ENCODE results near the gene FBXL13.
A peak's percentile ranks its signal among the peaks of the same experiment; 100 is the strongest.
"Not testable (repeated sequence)": the region's sequence is repeated elsewhere in the genome, so short reads cannot be mapped to it uniquely, and the experiment has no call there.

FBXL13 gene

GRCh38 chr7:103051519-103051918 lies 23.1 kb downstream of the FBXL13 start:
- in situ Hi-C loops (cut with HindIII; ENCODE audit: low pct_ligation_motif_present, low sequenced_read_pairs): no loop called here
- Histone ChIP-seq H3K27ac (no peak overlapping the region), H3K27me3 (replicated peaks) (no peaks in the 10 kb centered on the region), H3K4me3 (ENCODE audit: low read depth, low read length) (no peak overlapping the region), H3K36me3 (replicated peaks) (no peaks in the 10 kb centered on the region)
- no peak for DNase-seq
- TF ChIP-seq, protein P1, sequence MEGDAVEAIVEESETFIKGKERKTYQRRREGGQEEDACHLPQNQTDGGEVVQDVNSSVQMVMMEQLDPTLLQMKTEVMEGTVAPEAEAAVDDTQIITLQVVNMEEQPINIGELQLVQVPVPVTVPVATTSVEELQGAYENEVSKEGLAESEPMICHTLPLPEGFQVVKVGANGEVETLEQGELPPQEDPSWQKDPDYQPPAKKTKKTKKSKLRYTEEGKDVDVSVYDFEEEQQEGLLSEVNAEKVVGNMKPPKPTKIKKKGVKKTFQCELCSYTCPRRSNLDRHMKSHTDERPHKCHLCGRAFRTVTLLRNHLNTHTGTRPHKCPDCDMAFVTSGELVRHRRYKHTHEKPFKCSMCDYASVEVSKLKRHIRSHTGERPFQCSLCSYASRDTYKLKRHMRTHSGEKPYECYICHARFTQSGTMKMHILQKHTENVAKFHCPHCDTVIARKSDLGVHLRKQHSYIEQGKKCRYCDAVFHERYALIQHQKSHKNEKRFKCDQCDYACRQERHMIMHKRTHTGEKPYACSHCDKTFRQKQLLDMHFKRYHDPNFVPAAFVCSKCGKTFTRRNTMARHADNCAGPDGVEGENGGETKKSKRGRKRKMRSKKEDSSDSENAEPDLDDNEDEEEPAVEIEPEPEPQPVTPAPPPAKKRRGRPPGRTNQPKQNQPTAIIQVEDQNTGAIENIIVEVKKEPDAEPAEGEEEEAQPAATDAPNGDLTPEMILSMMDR (IDR thresholded peaks at IDR 0.05; ENCODE audit: low read depth, low read length, missing control alignments): no peak

- no peak overlapping the region for H3K4me3 ChIP-seq (ENCODE audit: low read depth, low read length)
Measured at GRCh38 chr7:103048833-103049232, 25.8 kb downstream of the FBXL13 start.

DNA sequence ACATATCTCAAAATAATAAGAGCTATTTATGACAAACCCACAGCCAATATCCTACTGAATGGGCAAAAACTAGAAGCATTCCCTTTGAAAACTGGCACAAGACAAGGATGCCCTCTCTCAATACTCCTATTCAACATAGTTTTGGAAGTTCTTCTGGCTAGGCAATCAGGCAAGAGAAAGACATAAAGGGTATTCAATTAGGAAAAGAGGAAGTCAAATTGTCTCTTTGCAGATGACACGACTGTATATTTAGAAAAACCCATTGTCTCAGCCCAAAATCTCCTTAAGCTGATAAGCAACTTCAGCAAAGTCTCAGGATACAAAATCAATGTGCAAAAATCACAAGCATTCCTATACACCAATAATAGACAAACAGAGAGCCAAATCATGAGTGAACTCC lies 32.8 kb downstream of the FBXL13 start:
- H3K27ac ChIP-seq; H3K36me3 ChIP-seq (replicated peaks); in situ Hi-C loops (cut with HindIII; ENCODE audit: low pct_ligation_motif_present, low sequenced_read_pairs); H3K27me3 ChIP-seq (replicated peaks); DNase-seq; H3K4me3 ChIP-seq (ENCODE audit: low read depth, low read length): not testable (repeated sequence)

More at GRCh38 chr7:103048833-103049232, 25.8 kb downstream of the FBXL13 start:
- no peak overlapping the region for H3K27ac ChIP-seq
- no peaks in the 10 kb centered on the region for H3K27me3 ChIP-seq (replicated peaks)
- in situ Hi-C loops (cut with HindIII; ENCODE audit: low pct_ligation_motif_present, low sequenced_read_pairs): no loop called here
- no peaks in the 10 kb centered on the region for H3K36me3 ChIP-seq (replicated peaks)
- TF ChIP-seq, protein P1 (IDR thresholded peaks at IDR 0.05; ENCODE audit: low read depth, low read length, missing control alignments): no peak
- DNase-seq: no peak

DNA sequence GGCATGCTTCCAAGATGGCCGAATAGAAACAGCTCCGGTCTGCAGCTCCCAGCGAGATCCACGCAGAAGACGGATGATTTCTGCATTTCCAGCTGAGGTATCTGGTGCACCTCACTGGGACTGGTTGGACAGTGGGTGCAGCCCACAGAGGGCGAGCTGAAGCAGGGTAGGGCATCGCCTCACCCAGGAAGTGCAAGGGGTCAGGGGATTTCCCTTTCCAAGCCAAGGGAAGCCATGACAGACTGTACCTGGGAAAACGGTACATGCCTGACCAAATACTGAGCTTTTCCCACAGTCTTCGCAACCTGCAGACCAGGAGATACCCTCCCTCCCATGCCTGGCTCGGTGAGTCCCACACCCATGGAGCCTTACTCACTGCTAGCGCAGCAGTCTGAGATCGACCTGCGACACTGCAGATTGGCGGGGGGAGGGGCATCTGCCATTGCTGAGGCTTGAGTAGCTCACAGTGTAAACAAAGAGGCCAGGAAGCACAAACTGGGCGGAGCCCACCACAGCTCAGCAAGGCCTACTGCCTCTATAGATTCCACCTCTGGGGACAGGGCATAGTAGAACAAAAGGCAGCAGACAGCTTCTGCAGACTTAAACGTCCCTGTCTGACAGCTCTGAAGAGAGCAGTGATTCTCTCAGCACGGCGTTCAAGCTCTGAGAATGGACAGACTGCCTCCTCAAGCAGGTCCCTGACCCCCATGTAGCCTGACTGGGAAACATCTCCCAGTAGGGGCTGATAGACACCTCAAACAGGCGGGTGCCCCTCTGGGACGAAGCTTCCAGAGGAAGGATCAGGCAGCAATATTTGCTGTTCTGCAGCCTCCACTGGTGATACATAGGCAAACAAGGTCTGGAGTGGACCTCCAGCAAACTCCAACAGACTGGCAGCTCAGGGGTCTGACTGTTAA lies 36.5 kb downstream of the FBXL13 start:
- H3K36me3 ChIP-seq (replicated peaks); H3K4me3 ChIP-seq (ENCODE audit: low read depth, low read length); H3K27me3 ChIP-seq (replicated peaks); H3K27ac ChIP-seq; in situ Hi-C loops (cut with HindIII; ENCODE audit: low pct_ligation_motif_present, low sequenced_read_pairs): not testable (repeated sequence)
- DNase-seq: peak; percentile 82

DNA sequence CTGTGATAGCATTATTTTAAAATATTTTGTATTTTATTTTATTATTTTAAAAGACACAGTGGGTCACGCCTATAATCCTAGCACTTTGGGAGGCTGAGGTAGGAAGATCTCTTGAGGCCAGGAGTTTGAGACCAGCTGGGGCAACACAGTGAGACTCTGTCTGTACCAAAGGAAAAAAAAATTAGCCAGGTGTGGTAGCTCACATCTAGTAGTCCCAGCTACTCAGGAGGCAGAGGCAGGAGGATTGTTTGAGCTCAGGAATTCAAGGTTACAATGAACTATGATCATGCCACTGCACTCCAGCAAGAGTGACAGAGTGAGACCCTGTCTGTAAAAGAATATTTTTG lies 37.1 kb downstream of the FBXL13 start:
- no peak overlapping the region for H3K27ac ChIP-seq
- no peaks in the 10 kb centered on the region for H3K27me3 ChIP-seq (replicated peaks)
- no peak for DNase-seq
- TF ChIP-seq, protein P1 (IDR thresholded peaks at IDR 0.05; ENCODE audit: low read depth, low read length, missing control alignments): no peak
- in situ Hi-C loops (cut with HindIII; ENCODE audit: low pct_ligation_motif_present, low sequenced_read_pairs): no loop called here
- no peak overlapping the region for H3K4me3 ChIP-seq (ENCODE audit: low read depth, low read length)
- no peaks in the 10 kb centered on the region for H3K36me3 ChIP-seq (replicated peaks)

DNA sequence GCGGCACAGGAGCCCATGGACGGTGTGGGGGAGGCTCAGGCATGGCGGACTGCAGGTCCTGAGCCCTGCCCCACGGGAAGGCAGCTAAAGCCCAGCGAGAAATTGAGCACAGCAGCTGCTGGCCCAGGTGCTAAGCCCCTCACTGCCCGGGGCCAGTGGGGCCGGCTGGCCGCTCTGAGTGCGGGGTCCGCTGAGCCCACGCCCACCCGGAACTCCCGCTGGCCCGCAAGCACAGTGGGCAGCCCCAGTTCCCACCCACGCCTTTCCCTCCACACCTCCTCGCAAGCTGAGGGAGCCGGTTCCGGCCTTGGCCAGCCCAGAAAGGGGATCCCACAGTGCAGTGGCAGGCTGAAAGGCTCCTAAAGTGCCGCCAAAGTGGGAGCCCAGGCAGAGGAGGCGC lies 40.3 kb downstream of the FBXL13 start:
- in situ Hi-C loops (cut with HindIII; ENCODE audit: low pct_ligation_motif_present, low sequenced_read_pairs): not testable (repeated sequence)

GRCh38 chr7:103031781-103032180 lies 42.8 kb downstream of the FBXL13 start:
- TF ChIP-seq, protein P1 (IDR thresholded peaks at IDR 0.05; ENCODE audit: low read depth, low read length, missing control alignments): no peak
- H3K36me3 ChIP-seq (replicated peaks): no peaks in the 10 kb centered on the region
- no peaks in the 10 kb centered on the region for H3K27me3 ChIP-seq (replicated peaks)
- no peak for DNase-seq
- in situ Hi-C loops (cut with HindIII; ENCODE audit: low pct_ligation_motif_present, low sequenced_read_pairs): no loop called here
- H3K4me3 ChIP-seq (ENCODE audit: low read depth, low read length): no peak overlapping the region
- no peak overlapping the region for H3K27ac ChIP-seq

More for the DNA sequence above, 40.3 kb downstream of the FBXL13 start:
- not testable (repeated sequence) for DNase-seq; H3K36me3 ChIP-seq (replicated peaks); H3K4me3 ChIP-seq (ENCODE audit: low read depth, low read length); H3K27me3 ChIP-seq (replicated peaks); H3K27ac ChIP-seq

All from brain microvascular endothelial cell (primary cell).